ENCODE measurements around the gene DLX6.
A peak's percentile ranks its signal among the peaks of the same experiment; 100 is the strongest.
"Not testable (repeated sequence)": the region's sequence is repeated elsewhere in the genome, so short reads cannot be mapped to it uniquely, and the experiment has no call there.

The DLX6 gene

DNA sequence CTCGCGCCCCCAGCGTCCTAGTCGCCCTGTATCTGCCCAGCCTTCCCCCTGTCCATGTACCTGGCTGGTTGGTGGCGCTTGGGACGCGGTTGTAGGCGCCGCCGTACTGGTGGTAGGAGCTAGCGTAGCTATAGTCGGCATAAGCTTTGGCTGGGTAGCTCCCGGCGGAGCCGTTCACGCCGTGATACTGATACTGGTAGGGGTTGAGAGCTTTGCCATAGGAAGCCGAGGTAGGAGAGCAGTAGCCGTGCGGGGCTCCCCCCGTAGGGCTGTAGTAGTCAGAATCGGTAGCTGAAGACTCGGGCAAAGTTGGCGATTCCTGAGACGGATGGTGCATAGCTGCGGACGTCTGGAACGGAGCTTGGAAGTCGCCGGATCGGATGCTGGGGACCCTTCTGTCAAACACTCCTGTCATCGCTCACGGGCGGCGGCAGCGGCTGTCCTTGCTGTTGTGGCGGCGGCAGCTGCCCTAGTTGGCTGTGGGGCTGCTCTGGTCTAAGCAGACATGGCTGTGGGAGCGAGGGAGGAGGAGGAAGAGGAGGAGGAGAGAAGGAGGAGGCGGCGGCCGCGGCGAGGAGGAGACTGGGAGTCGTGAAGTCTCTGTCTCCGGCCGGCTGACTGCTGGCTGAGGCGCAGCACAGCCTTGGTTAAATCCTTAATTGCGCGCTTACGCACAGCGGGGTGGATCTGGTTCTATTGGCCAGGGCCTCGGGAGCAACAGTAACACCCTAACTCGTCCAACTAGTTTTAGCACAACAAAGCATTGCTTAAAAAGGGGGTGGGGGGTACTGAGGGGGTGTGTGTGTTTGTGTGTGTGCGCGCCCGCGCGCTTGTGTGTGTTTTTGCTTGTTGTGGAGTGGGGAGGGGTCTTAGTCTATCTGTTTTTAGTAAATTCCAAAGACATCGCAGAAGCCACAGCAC, 19.1 kb downstream of the DLX6 start, which contains the start of gene DLX5:
DLX5 (minus strand) TSS at position 623 of the 921 bp plus-strand sequence; CDS start at position 415, 208 bp downstream.
- peak; percentile 90 for DNase-seq

DNA sequence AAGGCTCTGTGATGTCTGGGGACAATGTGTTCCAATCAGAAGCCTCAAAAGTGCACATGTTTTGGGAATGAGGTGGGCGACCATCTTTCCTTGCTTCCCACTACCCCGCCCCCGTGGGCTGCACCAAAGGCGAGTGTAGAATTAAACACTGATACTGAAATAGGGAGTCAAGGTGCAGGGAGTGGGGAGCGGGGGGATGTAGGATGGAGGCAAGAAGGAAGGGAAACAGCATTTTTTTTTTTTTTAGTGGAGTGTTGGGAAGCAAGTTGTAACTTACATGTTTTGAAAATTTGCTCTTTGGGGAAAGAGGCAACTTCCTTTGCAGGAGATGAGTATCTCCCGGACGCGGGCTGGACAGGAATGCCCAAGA, 19.8 kb downstream of the DLX6 start:
- no peak for DNase-seq

DNA sequence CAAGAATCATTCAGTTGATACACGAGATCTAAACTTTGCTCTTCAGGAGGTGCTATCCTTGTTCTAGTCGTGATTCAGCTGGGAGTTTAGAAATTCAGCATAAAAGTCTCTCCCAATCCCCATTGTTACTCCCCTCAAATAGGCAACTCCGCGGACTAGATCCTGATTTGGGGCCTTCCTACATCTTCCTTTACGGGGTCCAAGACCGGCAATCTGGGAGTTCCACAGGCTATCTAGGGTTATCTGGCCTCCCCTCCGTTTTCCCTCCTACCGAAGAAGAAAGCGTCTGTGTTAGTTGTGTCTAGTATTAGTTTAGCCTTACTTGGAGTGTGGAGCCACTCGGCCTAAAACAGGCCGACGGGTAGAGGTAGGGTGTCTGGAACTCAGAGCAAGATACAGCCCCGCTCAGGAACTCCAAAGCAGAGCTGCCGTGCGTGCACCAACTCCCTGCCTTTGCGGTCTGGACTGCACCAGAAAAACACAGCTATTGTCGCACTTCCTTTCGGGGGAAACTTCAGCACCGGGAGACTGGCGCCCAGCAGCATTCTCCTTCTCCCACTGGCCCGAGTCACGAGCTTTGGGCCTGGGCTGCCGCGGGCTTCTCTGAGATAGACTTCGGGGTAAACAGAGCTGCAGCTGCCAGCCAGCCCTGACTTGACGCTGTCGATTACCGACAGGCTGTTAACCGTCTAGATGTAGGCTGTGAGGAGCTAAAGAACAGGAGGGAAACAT, 20.8 kb downstream of the DLX6 start:
- peak; percentile 61 for DNase-seq

DNA sequence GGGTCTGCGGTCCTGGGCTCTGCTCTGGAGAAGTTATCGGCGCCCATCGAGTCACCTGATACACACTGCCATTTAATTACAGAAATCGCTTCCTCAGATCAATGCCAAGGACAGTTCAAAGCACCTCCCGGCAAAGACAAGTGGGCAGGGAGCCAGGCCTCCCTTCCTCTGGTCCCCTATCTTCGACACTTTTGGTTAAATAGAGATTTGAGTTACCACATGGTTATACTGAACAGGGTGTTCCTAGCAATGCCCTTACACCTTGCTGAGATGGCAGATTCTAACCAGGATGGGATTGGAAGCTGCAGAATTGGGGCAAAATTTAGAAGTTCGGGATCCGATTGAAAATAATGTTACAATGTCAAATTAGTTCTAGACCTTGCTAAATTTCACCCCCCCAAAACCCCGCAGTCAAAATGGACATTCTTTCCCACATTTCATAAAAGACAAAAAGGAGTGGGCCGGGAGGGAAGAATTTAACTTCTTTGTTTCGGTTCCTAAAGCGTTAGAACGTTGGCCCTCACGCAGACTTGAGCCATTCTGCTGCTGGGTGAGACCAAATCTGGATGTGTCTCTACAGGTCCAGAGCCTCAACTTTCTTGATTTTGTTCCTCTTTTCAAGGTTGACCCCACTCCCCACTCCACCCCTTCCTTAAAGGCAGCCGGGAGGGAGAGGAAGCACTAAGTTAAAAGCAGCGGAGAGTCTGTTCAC, 21.5 kb downstream of the DLX6 start:
- DNase-seq, result no peak

DNA sequence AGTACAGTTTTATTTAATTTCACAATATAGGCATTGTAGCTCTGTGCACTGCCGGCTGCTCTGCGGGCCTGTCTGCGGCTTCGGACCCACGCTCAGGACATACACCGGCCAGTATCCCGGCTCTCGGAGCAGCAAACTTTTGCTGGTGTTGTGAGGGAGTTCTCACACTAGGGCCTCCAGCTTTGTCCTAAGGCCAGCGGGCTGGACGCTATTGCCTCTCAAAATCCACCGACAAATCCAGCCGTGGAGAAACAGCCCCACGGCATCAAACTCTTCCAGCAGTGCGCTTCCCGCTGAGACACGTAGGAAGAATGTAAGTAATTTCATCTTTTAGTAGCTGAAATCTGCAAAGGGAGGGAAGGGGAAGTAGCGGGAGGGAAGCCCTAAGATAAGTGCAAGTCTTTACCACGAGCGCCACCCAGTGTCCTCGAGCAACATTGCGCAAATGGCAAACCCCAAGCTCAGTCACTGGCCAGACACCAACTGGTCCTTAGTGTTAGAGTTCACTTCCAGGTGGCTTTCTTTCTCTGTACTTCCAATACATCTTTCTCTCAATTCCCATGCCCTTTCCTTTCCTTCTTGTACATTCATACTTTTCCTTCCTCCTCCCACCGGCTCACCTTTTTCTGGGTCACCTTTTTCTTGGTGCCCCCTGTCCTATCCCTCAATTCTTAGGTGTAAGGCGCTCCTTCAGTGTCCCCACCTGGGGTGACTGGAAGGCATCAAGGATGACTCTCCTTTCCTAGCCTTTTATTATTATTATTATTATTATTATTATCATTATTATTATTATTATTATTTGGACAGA, 22.3 kb downstream of the DLX6 start:
- peak; percentile 80 for DNase-seq

DNA sequence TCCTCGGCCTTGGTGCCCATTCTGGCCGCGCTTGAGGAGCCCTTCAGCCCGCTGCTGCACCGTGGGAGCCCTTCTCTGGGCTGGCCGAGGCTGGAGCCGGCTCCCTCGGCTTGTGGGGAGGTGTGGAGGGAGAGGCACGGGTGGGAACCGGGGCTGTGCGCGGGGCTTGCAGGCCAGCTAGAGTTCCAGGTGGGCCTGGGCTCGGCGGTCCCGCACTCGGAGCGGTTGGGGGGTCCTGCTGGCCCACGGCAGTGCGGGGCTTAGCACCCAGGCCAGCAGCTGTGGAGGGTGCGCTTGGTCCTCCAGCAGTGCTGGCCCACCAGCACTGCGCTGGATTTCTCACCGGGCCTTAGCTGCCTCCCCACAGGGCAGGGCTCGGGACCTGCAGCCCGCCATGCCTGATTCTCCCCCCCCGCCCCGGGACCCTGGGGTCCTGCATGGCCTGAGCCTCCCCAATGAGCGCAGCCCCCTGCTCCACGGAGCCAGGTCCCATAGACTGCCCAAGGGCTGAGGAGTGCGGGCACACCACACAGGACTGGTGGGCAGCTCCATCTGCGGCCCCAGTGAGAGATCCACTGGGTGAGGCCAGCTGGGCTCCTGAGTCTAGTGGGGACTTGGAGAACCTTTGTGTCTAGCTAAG, 29.0 kb downstream of the DLX6 start:
- DNase-seq, result not testable (repeated sequence)

DNA sequence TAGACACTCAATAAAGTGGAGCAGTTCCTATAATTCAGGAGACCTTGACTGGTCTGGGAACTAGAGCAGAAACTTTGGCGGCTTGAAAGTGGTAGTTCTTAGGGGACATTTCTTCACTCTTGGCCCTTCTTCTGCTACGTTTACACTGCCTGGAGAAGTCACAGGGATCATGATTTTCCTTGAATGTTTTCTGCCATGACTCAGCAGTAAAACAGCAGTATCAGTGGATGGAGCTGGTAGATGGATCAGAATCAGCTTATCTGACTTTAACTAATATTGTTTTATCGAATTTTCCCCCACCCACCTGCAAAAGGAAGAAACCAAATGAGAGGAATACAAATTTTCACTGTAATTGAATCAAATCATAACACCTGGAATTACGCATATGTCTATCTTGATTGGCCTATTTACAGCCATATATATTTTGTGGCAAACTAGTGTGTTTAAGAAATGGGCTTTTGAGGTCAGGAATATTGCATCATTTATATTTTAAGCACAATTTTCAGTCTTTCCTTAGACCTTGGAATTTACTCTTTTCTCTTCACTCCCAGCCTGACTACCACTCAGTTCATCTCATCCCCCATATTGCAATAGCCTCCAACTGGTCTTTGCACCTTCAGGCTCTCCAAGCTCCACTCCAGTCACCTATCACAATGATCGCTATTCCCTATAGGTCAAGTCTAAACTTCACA, 34.2 kb downstream of the DLX6 start:
- no peak for DNase-seq

DNA sequence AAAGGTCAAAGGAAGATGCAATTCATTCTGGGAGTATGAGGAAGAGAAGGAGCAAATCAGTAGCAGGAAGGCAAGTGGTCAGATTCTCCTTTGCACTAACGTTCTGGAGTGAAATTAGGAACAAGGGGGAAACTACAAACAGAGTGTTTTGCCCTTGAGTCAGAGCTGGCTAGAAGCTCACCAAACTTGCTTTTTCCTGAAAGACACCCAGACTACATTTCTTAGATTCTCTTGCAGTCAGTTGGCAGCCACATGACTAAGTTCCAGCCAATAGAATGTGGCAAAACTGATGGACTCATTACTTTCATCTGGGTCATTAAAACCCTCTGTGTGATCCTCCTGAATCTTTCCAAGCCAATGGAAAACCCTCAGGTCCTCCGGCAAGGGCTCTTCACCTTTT, 37.9 kb downstream of the DLX6 start:
- no peak for DNase-seq
